Fibroblast of lung (primary cell): ENCODE results near the gene ANKAR.

Experiments
- EZH2 ChIP-seq: IDR thresholded peaks from 2 replicates; pipeline ENCODE4 v1.5.1; 2012; ENCODE audit warnings: low read length, control low read depth, mild to moderate bottlenecking; ENCODE audit errors: missing control alignments
- TF ChIP-seq, protein P1 (sequence below), 2 donors: IDR thresholded peaks in 1 of 2; conservative IDR thresholded peaks in 1 of 2; 1 replicate in 1 of 2; 2 replicates in 1 of 2; pipeline ENCODE4 v1.5.1; 2011 to 2012; ENCODE audit warnings: low read length in 2 of 2, control low read depth in 1 of 2, inconsistent platforms in 1 of 2, low read depth in 1 of 2, mild to moderate bottlenecking in 1 of 2

DNA sequence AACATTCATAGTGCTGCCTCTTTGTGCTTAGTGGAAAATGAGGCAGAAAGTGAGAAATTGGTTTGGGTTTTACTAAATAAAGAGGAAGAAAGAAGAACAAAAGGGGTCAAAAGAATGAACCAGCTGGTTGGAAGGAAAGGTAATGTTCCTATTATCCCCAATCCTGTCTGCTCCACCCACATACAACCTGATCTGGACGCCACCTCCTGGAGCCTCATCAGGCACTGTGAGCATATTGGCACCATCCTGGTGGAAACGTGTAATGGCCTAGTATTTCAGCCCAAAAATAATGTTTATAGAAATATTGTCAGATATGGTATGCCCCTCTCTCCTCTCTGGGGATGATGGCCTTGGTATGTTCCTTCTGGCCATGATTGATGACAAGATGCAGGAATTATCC lies 48.8 kb upstream of the ANKAR start:
- TF ChIP-seq, protein P1, sequence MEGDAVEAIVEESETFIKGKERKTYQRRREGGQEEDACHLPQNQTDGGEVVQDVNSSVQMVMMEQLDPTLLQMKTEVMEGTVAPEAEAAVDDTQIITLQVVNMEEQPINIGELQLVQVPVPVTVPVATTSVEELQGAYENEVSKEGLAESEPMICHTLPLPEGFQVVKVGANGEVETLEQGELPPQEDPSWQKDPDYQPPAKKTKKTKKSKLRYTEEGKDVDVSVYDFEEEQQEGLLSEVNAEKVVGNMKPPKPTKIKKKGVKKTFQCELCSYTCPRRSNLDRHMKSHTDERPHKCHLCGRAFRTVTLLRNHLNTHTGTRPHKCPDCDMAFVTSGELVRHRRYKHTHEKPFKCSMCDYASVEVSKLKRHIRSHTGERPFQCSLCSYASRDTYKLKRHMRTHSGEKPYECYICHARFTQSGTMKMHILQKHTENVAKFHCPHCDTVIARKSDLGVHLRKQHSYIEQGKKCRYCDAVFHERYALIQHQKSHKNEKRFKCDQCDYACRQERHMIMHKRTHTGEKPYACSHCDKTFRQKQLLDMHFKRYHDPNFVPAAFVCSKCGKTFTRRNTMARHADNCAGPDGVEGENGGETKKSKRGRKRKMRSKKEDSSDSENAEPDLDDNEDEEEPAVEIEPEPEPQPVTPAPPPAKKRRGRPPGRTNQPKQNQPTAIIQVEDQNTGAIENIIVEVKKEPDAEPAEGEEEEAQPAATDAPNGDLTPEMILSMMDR (conservative IDR thresholded peaks at IDR 0.05 in 1 of 2, IDR thresholded peaks at IDR 0.05 in 1 of 2; ENCODE audit: low read depth in 1 of 2, low read length in 2 of 2), result no peak
- TF ChIP-seq EZH2, result no peak
